NB4 (cell line): Measurements from ENCODE around the gene RTL1.

ENCODE experiments used
- CTCF ChIP-seq: IDR thresholded peaks from one replicate; pipeline ENCODE4 v1.5.1; 2012; ENCODE audit warnings: low read depth, low read length
- POLR2A ChIP-seq: IDR thresholded peaks from 2 replicates; pipeline ENCODE4 v1.6.1; 2011; ENCODE audit warnings: mild to moderate bottlenecking; ENCODE audit not compliant: insufficient read length; ENCODE audit errors: extremely low read depth

GRCh38 chr14:100904307-100905087, 975 bp upstream of the RTL1 start:
- peak; percentile 26 for TF ChIP-seq CTCF
- TF ChIP-seq POLR2A: no peak
